NOMO-1 (cell line): ENCODE results near the gene FBXO38.

ENCODE experiments used
- DNase-seq, 2 experiments: peaks; one replicate each; lab custom pipeline; 2025; ENCODE audit not compliant: unreplicated experiment in 2 of 2; lab: John Stamatoyannopoulos, UW

FBXO38 gene

GRCh38 chr5:148425808-148426207 is 42.0 kb downstream of the FBXO38 start:
- no peak for DNase-seq

- no peak for DNase-seq
These were observed 42.8 kb downstream of the FBXO38 start for GRCh38 chr5:148426514-148426913.

- DNase-seq, result no peak
These were observed 43.7 kb downstream of the FBXO38 start for GRCh38 chr5:148427370-148428042.

GRCh38 chr5:148428848-148429247 is 45.1 kb downstream of the FBXO38 start:
- no peak for DNase-seq

GRCh38 chr5:148433826-148434225 is 50.1 kb downstream of the FBXO38 start:
- DNase-seq, result no peak

- DNase-seq, result no peak
These were observed 52.3 kb downstream of the FBXO38 start for GRCh38 chr5:148436029-148436428.

- peak; percentile 4 to 23 for DNase-seq
These were observed 53.5 kb downstream of the FBXO38 start for GRCh38 chr5:148437249-148437648.

- DNase-seq, result no peak
These were observed 55.2 kb downstream of the FBXO38 start for GRCh38 chr5:148438933-148439332.

- no peak for DNase-seq
These were observed 59.5 kb downstream of the FBXO38 start for GRCh38 chr5:148443241-148443640.

GRCh38 chr5:148443998-148444397 is 60.2 kb downstream of the FBXO38 start:
- peak; percentile 21 to 45 for DNase-seq

GRCh38 chr5:148445578-148445977 is 61.8 kb downstream of the FBXO38 start:
- DNase-seq, result no peak

- no peak for DNase-seq
These were observed 62.9 kb downstream of the FBXO38 start for GRCh38 chr5:148446611-148447010.

- DNase-seq, result no peak
These were observed 68.9 kb downstream of the FBXO38 start for GRCh38 chr5:148452499-148453193.

- DNase-seq, result no peak
These were observed 70.8 kb downstream of the FBXO38 start for GRCh38 chr5:148454576-148454975.

GRCh38 chr5:148455185-148455584 is 71.4 kb downstream of the FBXO38 start:
- no peak for DNase-seq

GRCh38 chr5:148457183-148457620 is 73.4 kb downstream of the FBXO38 start:
- DNase-seq, result peak; percentile 32 to 55

GRCh38 chr5:148458036-148458888 is 74.5 kb downstream of the FBXO38 start:
- DNase-seq, result no peak

- no peak for DNase-seq
These were observed 75.9 kb downstream of the FBXO38 start for GRCh38 chr5:148459669-148460068.

- DNase-seq, result peak in 1 of 2 experiments; percentile 53
These were observed 81.8 kb downstream of the FBXO38 start for GRCh38 chr5:148465381-148466235.

- peak in 1 of 2 experiments; percentile 48 for DNase-seq
These were observed 82.5 kb downstream of the FBXO38 start for GRCh38 chr5:148466236-148466580.

- DNase-seq, result no peak
These were observed 84.2 kb downstream of the FBXO38 start for GRCh38 chr5:148467958-148468357.
